CD4-positive, alpha-beta T cell treated with Interleukin-21 for 1 hour (primary cell): Measurements from ENCODE around the gene HADH.
"Not testable (repeated sequence)": the region's sequence is repeated elsewhere in the genome, so short reads cannot be mapped to it uniquely, and the experiment has no call there.

Source experiments
- DNase-seq: peaks from one replicate; pipeline ENCODE4 v3.0.0-alpha.2; 2020

Gene HADH

DNA sequence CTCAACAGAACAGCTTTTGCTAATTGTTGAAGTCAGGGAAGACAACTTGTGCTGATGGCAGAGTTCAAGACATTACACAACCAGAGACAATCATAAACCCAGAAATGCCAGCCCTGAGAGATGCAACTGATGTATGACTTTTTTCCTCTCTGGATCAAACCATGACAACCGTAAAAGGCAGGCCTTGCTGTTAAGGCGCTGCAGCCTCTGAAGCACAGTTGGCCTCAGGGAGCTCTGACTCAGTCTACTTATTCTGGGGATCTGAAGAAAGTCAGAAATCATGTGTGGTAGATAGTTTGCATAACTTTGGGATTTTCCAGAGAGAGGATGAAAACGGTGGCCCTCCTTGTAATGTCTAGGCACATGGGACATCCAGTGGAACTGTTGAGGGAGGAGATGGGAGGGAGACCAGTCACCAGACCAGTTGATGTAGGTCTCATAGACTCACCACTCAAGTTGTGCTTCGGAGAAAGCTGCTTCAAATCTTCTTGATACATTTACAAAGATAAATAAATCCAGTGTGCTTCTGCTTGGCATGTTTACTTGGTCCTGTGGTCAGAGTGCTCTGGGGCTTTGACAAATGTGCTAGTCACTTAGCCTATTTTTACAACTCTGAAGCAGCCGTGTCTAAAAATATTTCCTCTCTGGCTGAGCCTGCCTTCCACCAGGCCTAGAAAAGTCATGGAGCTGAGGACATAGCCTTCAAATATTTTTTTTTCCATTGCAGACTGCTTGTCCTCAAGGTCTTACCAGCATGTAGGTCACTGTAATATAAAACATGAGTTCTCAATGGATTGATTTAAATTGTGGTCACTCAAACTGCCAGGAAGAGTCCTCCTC is 7.5 kb downstream of the HADH start:
- DNase-seq, result no peak

DNA sequence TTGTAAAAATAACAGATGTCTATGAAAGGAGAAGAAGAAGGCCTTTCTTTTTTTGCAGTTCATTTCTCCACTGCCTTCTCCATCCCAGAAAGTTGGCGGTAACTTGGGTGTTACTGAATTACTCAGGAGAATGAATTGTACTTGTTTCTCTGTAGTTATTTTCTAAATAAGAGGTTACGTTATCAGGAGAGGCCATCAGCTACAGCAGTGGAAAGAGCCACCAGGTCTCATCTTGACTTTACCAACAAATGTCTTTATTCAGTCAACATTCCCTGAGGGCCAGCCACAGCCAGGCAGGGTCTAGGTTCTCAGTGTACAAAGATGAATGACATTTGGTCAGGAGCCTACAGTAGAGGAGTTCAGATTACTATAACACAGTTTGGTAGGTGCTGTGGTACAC is 8.1 kb downstream of the HADH start:
- no peak for DNase-seq

DNA sequence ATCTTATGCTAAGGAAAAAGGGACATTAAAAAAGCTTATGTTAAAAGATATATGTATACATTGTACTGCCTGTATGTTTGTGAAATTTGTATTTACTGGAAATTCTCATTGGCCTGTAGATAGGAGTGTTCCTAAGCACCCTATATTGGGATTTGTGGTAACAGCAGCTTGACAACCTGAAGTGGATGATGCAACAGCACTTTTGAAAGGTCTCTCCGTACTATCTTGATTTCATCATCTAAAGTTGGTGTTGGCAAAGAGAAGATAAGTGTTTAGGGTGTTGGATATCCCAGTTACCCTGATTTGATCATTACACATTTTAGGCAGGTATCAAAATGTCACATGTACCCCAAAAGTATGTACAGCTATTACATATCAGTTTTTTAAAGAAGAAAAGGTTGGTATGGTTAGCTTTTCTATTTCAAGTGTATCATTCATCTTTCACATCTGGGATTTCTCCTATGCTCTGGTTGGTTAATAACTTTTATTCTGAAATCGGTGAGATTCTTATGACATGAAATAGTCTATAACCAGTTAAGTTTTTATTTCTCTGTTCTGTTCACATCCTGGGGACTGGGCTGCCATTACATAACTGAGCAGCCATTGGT is 10.3 kb downstream of the HADH start:
- DNase-seq, result no peak

DNA sequence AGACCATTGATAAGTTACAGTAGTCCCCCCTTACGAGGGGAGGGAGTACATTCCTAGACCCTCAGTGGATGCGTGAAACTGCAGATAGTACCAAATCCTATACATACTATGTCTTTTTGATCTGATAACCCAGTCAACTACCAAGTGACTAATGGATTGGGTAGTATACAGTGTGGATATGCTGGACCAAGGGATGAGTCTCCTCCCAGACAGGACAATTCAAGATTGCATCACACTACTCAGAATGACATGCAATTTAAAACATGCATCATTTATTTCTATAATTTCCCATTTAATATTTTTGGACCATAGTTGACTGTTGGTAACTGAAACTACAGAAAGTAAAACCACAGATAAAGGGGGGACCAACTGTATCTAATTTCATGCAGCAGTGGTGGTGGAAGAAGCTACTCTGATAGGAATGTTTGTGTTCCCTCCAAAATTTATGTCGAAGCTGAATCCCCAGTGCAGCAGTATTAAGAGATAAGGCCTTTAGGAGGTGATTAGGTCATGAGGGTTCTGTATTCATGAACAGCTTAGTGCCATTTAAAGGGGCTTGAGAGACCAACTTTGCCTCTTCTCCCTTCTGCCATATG is 11.9 kb downstream of the HADH start:
- DNase-seq, result no peak

DNA sequence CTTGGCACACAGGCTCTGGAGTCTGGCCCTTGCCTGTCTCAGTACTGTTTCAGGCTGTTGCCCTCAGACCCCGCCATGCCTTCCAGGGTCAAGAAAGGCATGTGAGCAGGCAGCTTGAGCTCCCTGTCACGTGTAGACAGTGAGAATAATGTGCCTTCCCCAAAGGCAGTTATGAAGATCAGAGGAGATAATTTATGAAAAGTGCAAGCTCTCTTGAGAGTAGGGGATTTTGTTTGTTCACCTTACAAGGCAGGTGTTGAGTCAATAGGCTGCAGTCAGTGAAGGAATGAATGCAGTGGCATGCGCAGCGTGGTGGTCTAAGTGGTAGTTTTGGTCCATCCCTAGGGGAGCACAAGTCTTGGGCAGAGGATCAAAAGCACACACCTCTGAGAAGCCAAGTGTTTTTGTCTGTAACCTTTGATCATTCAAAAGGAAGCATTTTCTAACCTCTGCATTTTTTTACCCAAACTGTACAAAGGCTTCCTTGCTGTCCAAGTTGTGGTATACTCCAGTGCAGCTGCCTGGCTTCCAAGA is 14.4 kb downstream of the HADH start:
- DNase-seq, result no peak

DNA sequence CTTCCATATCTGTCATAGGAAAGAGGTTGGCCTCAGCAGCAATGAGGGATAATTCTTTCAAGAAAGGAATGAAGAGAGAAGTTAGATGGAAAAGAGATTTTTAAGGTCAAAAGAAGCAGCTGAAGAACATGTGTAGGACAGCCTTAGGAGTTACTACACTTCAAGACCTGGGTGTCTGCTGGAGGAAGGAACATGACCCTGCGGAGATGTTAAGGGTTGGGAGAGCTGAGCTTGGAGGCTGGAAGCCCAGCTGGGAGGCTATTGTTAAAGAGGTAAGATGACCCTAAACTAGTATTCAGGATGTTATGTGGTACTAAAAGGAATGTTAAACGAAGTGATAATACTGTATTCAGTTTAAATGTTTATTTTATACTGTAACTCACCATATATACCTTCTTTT is 15.0 kb downstream of the HADH start:
- DNase-seq, result no peak

DNA sequence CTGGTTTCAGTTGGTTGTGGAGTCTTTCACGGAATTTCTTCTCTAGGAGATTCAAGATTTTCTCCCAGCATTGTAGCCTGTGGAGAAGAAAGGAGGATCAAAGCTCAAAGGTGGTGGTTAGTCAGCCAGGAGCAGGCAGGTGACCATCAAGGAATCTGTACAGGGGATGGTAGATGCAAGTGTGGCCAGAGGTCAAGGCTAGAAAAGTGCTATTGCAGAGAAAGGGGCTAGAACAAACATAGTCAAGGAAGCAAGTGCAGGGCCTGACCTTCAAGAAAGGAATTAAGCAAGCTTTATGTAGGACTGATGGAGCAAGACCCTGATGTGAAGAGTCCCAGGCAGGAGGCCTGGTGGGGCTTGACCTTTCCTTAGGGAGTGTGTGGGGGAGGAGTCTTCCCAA is 16.1 kb downstream of the HADH start:
- DNase-seq, result no peak

DNA sequence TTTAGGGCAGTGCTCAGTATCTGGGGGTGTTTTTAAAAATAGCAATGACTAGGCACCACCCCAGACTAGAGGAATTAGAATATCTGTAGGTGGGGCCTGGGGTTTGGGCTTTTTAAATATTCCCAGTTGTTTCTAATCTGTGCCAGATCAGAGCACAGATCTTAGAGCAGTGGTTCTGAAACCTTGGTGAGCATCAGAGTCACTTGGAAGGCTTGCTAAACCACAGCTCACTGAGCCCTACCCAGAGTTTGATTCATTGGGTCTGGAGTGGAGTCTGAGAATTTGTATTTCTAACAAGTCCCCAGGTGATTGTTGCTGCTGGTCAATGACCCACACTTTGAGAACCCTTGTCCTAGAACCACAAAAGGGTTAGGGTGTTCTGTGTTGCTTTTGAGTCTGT is 16.7 kb downstream of the HADH start:
- no peak for DNase-seq

DNA sequence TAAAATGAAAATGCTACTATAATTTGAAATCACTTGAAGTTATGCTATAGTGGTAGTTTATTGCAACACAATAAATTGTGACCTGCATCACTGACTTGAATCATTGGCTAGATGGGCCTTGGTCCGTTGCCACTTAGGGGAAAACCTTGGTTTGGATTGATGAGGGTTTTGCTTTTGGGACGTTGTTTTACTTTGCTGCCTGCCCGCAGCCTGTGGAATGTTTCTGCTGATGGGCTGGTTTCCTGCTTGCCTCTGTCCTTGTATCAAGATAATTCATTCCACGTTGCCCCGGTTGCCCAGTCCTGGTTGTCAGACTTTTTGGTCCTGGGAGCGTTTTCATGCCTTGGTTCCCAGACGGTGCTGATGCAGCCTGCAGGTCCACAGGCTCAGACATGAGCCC is 18.3 kb downstream of the HADH start:
- DNase-seq, result no peak

DNA sequence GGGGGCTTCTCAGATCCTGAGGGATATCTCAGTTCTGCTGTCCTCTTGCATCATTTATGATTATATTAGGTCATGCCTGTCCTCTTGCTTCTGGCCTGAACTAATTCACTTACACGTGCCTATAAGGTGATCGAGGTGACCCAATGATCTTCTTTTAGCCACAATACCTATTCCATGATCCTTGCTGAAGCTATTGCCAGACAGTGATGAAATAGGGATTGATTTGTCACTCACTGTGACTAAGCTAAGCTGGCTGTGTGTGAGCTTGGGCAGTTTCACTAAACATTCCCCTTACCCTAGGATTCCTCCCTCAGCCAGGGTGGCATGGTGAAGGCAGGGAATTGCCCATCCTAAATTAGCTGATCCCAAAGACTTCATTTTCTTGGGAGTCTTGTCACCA is 19.0 kb downstream of the HADH start:
- DNase-seq, result no peak

DNA sequence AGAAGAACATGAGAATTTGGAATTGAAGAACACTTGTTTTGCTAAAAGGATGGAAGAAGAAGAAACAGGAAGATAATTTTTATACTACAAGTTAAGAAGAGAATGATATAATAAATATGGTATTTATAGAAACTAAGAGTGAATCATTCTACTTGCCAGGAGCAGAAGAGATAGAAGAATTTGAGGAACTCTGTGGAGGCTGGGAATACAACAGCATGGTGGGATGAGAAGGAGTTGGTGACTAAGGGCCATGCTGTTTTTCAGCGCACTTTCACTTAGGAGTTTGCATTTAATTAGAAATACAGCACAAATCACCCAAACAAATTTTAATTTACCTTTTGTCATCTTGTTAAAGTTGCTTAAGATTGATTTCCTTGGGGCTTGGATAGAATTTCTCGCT is 20.5 kb downstream of the HADH start:
- DNase-seq, result no peak

DNA sequence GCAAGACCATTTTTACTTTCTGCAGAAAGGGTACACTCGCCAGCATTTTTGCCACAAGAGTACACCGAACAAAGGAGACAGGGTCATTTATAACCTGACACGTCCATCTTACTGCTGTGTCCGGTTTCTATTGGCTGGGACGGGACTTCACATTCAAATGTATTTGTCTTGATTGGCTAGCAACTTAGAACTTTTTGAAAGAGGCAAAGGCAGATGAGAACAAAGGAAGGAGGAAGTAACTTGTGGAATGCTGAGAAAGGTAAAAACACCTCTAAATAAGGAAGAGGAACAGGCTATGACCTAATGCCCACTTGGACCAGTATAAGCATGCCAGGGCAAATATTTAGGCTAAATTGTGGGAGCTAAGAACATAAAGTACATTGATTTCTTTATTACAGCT is 22.7 kb downstream of the HADH start:
- DNase-seq, result not testable (repeated sequence)

DNA sequence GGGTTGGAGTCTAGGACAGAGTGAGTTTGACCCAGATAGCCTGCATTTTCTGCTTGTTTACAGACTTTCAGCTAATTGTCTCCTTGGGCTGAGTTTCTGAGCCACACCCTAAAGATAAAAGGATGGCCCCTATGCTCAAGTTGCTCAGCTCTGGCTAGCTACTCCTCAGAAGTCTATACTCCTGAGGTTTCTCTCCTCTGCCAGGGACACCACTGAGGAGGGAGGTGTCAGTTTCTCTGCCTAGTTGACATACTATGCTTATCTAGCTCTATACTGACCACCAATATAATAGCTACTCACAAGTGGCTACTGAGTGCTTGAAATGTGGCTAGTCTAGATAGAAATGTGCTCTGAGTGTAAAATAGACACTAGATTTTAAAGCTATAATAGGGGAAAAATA is 23.6 kb downstream of the HADH start:
- no peak for DNase-seq

DNA sequence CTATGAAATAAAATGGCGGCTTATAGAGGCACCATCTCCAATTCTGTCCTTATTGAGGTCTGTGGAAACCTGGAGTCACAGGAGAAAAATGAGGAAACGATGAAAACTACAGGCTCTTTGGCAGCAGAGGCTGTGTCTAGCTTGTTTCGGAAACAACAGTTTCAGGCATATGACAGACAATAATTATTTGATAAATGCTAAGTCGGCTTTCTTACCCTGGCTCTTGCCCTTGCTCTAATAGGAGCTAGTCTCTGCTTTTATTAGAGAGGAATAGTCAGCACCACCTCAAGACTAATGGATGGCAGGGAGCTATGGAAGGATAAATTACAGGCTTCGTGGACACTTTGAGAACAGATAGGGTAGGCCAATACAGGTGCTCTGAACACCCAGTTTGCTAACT is 24.3 kb downstream of the HADH start:
- no peak for DNase-seq

DNA sequence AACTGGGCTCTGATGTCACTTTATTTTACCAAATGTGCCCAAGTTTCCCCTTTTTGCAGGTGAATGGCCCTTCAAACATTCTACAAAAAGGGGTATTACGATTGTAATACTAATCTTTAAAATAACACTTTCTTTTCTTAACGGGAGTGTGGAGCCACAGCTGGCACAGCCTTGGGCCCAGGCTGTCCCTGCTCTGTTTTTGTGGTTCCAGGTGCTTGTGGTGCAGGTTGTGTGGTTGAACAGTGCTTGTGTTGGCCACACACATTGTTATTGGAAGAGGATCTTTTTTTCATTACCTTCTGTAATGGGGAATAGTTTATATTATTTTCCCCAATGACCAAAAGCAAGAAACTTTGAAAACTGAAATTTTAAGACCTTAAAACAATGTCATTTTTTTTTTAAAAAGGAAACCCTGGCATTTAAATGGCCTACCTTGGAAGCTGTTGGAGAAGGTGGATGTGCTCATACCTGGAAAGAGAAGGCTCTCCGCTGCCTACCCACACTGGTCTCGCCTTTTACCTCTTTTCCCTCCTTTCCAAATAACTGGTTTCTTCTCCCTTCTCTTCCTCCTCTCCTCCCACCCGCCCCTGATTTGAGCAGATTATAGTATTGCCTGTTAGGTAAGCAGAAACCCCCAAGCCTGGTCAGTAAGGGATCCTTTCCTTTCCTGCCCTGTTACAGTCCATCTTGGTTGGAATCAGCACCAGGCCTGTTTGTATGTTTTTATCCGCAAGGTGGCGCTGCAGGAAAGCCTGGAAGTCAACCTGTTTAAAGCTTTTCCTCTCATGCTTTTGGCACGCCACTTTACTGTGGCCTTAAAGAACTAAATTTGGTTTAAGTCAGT is 28.6 kb downstream of the HADH start:
- peak; percentile 83 for DNase-seq

DNA sequence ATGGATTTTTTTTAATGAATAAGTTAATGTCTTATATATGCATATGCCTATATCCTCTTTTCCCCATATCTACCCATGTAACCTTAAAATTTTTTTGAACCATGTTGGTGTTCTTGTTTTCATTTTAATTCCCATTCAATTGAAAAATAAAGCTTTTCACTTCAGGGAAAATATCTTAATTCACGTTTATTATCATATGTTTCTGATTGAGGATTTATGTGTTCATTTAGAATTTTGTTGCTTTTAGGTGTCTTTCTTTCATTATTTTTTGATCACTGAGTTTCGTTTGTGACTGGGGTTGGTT is 29.1 kb downstream of the HADH start:
- DNase-seq, result no peak

DNA sequence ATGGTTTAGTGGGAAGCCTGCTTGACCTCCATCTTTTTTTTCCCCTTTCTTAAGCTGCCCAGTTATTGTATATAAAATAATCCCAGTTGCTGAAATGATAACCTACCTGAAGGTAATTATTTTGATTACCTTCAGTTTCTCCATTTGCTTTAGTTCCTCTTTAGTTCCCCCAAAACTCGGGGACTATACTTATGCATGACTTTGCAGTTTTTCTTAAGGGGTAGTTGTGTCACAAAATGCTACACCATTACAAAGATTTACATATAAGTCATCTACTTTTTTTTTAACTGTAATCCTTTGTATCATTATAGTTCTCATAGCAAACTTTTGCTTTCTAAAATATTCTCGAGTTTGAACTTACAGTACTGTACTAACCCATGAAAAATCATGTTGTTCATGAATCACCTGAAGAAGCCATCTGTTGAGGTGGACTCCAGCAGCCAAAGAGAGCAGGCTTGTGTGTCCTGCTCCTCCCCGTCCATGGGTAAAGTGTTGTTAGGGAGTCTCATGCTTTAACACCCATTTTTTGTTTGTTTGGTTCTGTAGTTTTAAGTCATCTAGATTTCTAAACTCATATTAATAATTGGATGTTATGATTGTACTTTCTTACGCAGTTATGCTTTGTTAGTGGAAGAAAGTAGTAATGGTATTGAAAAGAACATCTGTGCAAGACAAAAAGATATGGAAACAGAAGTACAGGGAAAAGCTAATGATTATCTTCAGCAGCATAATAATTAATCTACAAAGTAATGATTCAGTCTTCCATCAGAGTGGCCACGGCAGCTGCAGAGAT is 34.6 kb downstream of the HADH start:
- no peak for DNase-seq

DNA sequence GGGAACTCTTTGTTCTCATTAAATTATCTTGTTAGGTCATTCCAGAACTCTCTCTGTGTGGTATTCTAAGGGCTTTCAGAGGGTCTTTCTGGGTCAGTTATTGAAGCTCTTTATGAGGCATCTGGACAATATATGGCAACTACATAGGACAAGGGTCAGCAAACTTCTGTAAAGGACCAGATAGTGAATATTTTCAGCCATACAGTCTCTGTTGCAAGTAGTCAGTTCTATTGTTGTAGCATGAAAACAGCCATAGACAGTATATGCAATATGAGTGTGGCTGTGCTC is 35.1 kb downstream of the HADH start:
- no peak for DNase-seq

DNA sequence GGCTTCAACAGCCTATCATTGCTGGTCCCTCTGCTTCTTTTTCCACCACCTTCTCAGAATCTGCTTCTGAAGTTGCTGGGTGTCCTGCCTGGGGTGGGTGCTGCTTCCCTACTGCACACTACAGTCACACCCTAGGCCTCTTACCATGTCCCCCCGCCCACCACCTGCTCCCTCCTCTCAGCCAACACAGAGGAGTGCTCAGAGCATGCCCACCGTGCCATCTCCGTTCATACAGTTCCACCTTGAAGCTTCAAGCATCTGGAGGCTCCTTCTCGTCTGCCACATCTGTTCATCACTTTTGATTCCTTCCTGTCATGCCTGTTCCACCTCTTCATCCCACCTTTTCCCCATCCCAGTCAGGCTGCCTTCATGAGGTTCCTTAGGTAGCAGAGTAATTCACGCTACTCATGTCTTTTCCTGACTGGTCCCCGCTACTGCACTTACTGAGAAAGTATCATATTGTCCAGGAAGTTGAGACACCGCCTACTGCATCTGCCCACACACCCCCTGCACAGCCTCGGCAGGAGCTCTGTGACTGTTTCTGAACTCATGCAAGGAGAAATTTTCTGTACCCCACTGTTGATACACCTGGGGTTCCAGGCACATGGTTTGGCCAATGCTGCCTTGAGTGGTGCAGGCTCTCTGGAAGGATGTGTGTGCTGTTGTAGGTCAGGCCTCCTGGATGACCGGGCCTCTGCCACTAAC is 39.5 kb downstream of the HADH start:
- no peak for DNase-seq

DNA sequence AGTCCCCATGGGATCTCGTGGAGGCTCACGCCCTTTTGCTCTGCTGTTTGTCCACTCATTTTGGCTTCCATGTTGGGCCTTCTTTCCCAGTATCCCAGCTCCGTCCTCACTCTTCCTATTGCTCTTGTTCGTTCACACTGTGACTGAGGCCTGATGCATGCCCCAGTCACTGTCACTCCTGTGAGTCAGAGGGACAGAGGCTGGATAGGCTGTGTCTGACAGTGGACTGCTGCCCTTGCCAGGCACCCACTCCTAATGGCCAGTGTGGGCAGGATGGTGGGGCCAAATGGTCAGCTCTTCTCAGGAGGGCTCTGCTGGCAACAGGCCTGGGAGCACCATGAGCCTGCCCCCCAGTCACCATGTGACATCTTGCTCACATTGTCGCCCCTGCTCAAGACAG is 40.0 kb downstream of the HADH start:
- no peak for DNase-seq

DNA sequence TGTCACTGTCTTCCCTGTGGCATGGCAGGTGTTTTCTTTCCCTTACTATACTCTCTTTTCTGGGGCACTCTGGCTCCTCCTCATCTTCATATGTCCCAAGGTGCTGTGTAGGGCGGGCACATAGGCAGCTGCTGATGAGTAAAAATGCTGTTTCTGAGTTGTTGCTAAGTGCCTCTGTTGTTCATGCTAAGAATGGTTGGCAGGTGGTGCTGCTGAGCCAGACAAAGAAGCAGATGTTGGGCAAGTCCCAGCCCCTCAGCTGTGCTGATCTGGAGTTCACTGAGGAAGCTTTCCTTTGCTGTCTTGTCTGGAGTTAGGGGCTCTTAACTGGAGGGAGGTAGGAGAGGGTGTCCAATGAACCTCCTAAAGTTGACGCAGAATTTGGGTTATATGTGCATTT is 40.6 kb downstream of the HADH start:
- peak; percentile 76 for DNase-seq

DNA sequence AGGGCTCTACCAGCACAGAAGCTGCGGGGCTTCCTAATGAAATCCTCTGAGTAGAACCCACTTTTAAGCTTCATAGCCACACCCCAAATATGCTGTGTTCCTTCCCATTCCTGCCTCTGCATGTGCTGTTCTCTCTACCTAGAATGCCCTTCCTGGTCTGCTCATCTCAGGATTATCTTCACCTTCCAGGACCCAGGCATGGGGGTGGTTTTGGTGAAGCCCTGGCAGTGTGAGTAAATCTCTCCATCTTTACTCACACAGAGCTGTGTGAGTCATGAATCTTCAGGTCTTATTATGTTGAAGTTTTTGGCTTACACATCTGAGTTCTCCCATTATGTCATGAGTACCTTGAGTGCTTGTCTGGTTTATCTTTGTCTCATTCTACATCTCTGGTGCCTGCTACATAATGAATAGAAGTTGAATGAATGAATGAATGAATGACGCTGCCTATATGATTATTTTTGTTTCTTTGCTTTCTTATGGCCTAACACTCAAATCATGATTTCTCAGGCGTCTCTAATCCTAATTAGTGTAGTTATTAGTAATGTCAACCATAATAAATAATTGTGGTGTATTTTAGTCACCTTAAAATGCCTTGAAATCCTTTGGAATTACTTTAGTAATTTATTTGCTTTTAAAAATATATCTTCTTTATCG is 41.9 kb downstream of the HADH start:
- no peak for DNase-seq
